Stimulated activated CD4-positive, alpha-beta T cell treated with anti-CD3 and anti-CD28 coated beads, Interleukin-2, amount 100 ng/mL, for 24 hours (primary cell): Measurements from ENCODE around the gene STK32B.
"Not testable (repeated sequence)": the region's sequence is repeated elsewhere in the genome, so short reads cannot be mapped to it uniquely, and the experiment has no call there.

Experiments
- DNase-seq, 2 donors: peaks; one replicate each; pipeline ENCODE4 v3.0.0-alpha.2; 2020

Gene STK32B

GRCh38 chr4:5276475-5277075 is 225.3 kb downstream of the STK32B start:
- DNase-seq: no peak

- no peak for DNase-seq
Measured at GRCh38 chr4:5277079-5277478, 225.8 kb downstream of the STK32B start.

- DNase-seq: no peak
Measured at GRCh38 chr4:5278213-5278612, 226.9 kb downstream of the STK32B start.

GRCh38 chr4:5280069-5280468 is 228.8 kb downstream of the STK32B start:
- DNase-seq: not testable (repeated sequence)

- peak in 1 of 2 donors; percentile 10 for DNase-seq
Measured at GRCh38 chr4:5280828-5281227, 229.5 kb downstream of the STK32B start.

GRCh38 chr4:5283837-5284236 is 232.6 kb downstream of the STK32B start:
- DNase-seq: no peak

GRCh38 chr4:5284517-5284916 is 233.2 kb downstream of the STK32B start:
- DNase-seq: no peak

GRCh38 chr4:5292101-5292500 is 240.8 kb downstream of the STK32B start:
- DNase-seq: no peak

GRCh38 chr4:5298000-5298787 is 246.9 kb downstream of the STK32B start:
- not testable (repeated sequence) for DNase-seq

- DNase-seq: no peak
Measured at GRCh38 chr4:5300283-5300682, 249.0 kb downstream of the STK32B start.

- DNase-seq: no peak
Measured at GRCh38 chr4:5307928-5308327, 256.6 kb downstream of the STK32B start.

- no peak for DNase-seq
Measured at GRCh38 chr4:5322321-5322720, 271.0 kb downstream of the STK32B start.

GRCh38 chr4:5330339-5330989 is 279.2 kb downstream of the STK32B start:
- DNase-seq: no peak

GRCh38 chr4:5337731-5338130 is 286.5 kb downstream of the STK32B start:
- no peak for DNase-seq

- no peak for DNase-seq
Measured at GRCh38 chr4:5338531-5338930, 287.3 kb downstream of the STK32B start.

GRCh38 chr4:5340991-5341451 is 289.7 kb downstream of the STK32B start:
- no peak for DNase-seq

GRCh38 chr4:5341526-5341925 is 290.2 kb downstream of the STK32B start:
- no peak for DNase-seq

GRCh38 chr4:5355846-5356245 is 304.6 kb downstream of the STK32B start:
- DNase-seq: no peak

GRCh38 chr4:5357870-5358269 is 306.6 kb downstream of the STK32B start:
- DNase-seq: no peak

GRCh38 chr4:5361968-5362367 is 310.7 kb downstream of the STK32B start:
- DNase-seq: no peak

- DNase-seq: no peak
Measured at GRCh38 chr4:5364406-5364805, 313.1 kb downstream of the STK32B start.

GRCh38 chr4:5365071-5366008 is 314.1 kb downstream of the STK32B start:
- DNase-seq: no peak

- DNase-seq: no peak
Measured at GRCh38 chr4:5366009-5366386, 314.7 kb downstream of the STK32B start.
